Activated CD8-positive, alpha-beta T cell treated with anti-CD3 and anti-CD28 coated beads for 36 hours (primary cell): ENCODE data around the gene TMEM270. TPM values are rescaled to one million over a fixed set of nuclear protein-coding genes. Genes with fewer than 3 reads are reported as not detected.
"Not testable (repeated sequence)": the region's sequence is repeated elsewhere in the genome, so short reads cannot be mapped to it uniquely, and the experiment has no call there.

ENCODE experiments used
- ATAC-seq: fragments of 200-7000 bp; cut with Tn5 transposase; one replicate; pipeline ENCODE4 v1.10.0; 2021; ENCODE audit warnings: mild to moderate bottlenecking, moderate library complexity
- CTCF ChIA-PET: fragments of 350-600 bp; sonication (Branson Sonifier 250); formaldehyde crosslinking; loops from one replicate; lab custom pipeline; 2021; ENCODE audit warnings: antibody characterized with exemption; lab: Charles Lee
- POLR2A ChIA-PET: fragments of 350-600 bp; sonication (Branson Sonifier 250); formaldehyde crosslinking; loops from one replicate; lab custom pipeline; 2021; ENCODE audit warnings: antibody characterized with exemption; lab: Charles Lee
- DNase-seq: peaks from one replicate; pipeline ENCODE4 v3.0.0-alpha.2; 2020
- H3K27ac Mint-ChIP-seq: one replicate; pipeline ENCODE4 v1.8.0; 2021; ENCODE audit warnings: mild to moderate bottlenecking, mixed read lengths
- H3K27me3 Mint-ChIP-seq: one replicate; pipeline ENCODE4 v1.8.0; 2021; ENCODE audit warnings: mixed read lengths
- H3K36me3 Mint-ChIP-seq: one replicate; pipeline ENCODE4 v1.8.0; 2021; ENCODE audit warnings: low read depth, mixed read lengths
- H3K4me1 Mint-ChIP-seq: one replicate; pipeline ENCODE4 v1.8.0; 2021; ENCODE audit warnings: low read depth, mixed read lengths
- H3K4me3 Mint-ChIP-seq: one replicate; pipeline ENCODE4 v1.8.0; 2021; ENCODE audit warnings: mild to moderate bottlenecking, moderate library complexity, mixed read lengths
- H3K9me3 Mint-ChIP-seq: one replicate; pipeline ENCODE4 v1.8.0; 2021; ENCODE audit warnings: mixed read lengths
- intact Hi-C: fragments of 100-400 bp; cut with micrococcal nuclease; formaldehyde crosslinking; loops from one replicate; pipeline ENCODE4 v1.10.0; 2022
- total RNA-seq, 2 experiments: library from RNA; stranded (reverse); gene quantifications; one replicate each; pipeline ENCODE4 v1.2.3, GENCODE V29; 2021
- TF ChIP-seq, protein P1 (sequence below): fragments of 200-600 bp; IDR thresholded peaks from one replicate; pipeline ENCODE4 v1.8.0; 2022; ENCODE audit warnings: antibody characterized with exemption, mild to moderate bottlenecking

Gene TMEM270
- total RNA-seq, 2 experiments from 2014 or later: not detected

DNA sequence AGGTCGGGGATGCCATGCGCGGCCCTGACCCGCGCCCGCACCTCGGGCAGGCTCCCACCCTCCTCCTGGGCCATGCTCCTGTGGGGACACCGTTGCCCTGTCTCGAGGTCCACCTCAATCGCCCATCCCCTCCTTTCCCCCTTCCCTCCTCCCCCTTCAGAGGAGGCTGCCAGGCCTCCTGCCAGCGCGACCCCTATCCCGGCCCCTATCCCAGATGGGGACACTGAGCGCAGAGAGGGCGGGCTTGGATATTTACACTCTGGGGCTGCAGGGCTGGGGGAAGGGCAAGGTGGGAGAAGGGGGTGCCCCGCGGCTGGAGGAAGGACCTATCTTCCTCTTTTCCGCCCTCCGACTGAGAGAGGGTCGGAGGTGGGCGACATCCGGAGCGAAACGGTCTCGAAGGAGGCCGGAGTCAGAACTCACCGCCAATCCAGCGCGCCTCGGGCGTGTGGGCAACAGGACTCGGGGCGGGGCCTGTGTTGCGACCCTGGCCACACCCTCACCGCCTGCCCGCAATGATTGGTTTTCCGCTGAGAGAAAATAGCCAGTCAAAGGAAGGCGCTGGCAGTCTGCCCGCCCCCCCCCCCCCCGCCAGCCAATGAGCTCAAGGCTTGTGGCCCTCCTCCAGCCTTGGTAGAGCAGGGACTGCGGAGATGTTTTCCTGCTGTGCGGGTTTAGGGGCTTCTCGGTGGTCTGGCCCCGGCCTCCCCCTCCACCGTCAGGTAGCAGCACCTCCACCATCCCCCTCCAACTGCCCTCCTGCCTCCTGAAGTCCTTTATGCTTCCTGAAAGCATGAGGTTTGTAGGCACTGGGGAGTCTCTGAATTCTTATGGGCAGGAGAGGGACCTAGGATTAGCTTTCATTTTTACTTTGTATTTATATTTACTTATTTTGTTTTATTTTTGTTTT lies 18.6 kb upstream of the TMEM270 start, which contains the start of gene METTL27:
Gene METTL27 (minus strand): TSS at position 450 of the 910 bp plus-strand sequence. CDS start 376 bp downstream, at position 74.
- POLR2A ChIA-PET: no interaction called here
- peak within 1 kb of the TSS; percentile 71 for H3K4me3 Mint-ChIP-seq
- peak within 1 kb of the TSS; percentile 55 for H3K27ac Mint-ChIP-seq

DNA sequence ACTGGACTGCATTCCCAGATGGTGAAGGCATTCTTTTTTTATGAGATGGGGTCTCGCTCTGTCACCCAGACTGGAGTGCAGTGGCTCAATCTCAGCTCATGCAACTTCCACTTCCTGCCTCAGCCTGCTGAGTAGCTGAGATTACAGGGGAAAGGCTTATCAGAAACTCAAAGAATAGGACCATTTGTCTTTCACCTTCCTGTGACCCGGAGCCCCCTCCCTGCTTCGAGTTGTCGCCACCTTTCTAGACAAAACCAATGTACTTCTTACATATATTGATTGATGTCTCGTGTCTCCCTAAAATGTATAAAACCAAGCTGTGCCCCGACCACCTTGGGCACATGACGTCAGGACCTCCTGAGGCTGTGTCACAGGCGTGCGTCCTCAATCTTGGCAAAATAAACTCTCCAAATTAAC lies 16.8 kb upstream of the TMEM270 start:
- no peak for ATAC-seq
- TF ChIP-seq, protein P1, sequence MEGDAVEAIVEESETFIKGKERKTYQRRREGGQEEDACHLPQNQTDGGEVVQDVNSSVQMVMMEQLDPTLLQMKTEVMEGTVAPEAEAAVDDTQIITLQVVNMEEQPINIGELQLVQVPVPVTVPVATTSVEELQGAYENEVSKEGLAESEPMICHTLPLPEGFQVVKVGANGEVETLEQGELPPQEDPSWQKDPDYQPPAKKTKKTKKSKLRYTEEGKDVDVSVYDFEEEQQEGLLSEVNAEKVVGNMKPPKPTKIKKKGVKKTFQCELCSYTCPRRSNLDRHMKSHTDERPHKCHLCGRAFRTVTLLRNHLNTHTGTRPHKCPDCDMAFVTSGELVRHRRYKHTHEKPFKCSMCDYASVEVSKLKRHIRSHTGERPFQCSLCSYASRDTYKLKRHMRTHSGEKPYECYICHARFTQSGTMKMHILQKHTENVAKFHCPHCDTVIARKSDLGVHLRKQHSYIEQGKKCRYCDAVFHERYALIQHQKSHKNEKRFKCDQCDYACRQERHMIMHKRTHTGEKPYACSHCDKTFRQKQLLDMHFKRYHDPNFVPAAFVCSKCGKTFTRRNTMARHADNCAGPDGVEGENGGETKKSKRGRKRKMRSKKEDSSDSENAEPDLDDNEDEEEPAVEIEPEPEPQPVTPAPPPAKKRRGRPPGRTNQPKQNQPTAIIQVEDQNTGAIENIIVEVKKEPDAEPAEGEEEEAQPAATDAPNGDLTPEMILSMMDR: no peak
- CTCF ChIA-PET: interaction anchor here (1.5 to 4.5 kb wide), 3 partner anchors 11 to 183 kb away, joined by 3 to 27 read pairs (median 6); no protein-coding TSS in a partner anchor
- H3K9me3 Mint-ChIP-seq: no peaks in the 10 kb centered on the region
- H3K4me3 Mint-ChIP-seq: no peak overlapping the region
- H3K27ac Mint-ChIP-seq: no peak overlapping the region
- peaks cover 2% of the 10 kb centered on the region for H3K27me3 Mint-ChIP-seq
- H3K4me1 Mint-ChIP-seq: peaks cover 11% of the 10 kb centered on the region
- no peak for DNase-seq
- POLR2A ChIA-PET: interaction anchor here (0.6 kb wide), 2 partner anchors 33 to 268 kb away, joined by 3 read pairs; no protein-coding TSS in a partner anchor
- intact Hi-C loops: no loop called here
- H3K36me3 Mint-ChIP-seq: no peaks in the 10 kb centered on the region

More for the DNA sequence above, 18.6 kb upstream of the TMEM270 start, which contains the start of gene METTL27:
- CTCF ChIA-PET: interaction anchor here (0.7 to 4.5 kb wide), 5 partner anchors 9 to 185 kb away, joined by 3 to 27 read pairs (median 5); no protein-coding TSS in a partner anchor
- peak; percentile 99 for ATAC-seq
- intact Hi-C loops: no loop called here
- DNase-seq: peak; percentile 96
- Mint-ChIP-seq H3K9me3 (no peaks in the 10 kb centered on the region), H3K4me1 (peaks cover 11% of the 10 kb centered on the region), H3K36me3 (no peaks in the 10 kb centered on the region), H3K27me3 (peaks cover 2% of the 10 kb centered on the region)
- TF ChIP-seq, protein P1: no peak

DNA sequence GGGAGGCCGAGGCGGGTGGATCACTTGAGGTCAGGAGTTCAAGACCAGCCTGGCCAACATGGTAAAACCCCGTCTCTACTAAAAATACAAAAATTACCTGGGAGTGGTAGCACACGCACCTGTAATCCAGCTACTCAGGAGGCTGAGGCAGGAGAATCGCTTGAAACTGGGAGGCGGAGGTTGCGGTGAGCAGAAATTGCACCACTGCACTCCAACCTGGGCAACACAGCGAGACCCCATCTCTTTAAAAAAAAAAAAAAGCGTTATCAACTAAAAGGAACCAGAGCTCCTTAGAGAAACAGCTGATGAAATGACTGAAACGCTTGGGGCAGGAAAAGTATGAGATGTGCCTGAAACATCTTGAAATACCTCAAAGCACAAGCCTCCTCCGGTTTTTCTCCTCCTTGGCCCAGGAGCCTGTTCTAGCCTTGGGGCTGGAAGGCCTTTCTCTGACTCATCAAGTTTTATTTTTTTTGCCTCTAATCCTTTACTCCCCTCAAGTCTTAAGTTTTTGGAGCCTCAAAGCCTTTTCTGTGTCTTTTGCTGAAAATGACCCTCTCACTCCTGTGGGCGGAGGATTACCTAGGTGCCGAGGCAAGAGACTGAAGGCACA lies 16.0 kb upstream of the TMEM270 start:
- TF ChIP-seq, protein P1: no peak
- Mint-ChIP-seq H3K27me3 (peaks cover 4% of the 10 kb centered on the region), H3K27ac (no peak overlapping the region), H3K36me3 (no peaks in the 10 kb centered on the region), H3K9me3 (no peaks in the 10 kb centered on the region), H3K4me3 (no peak overlapping the region), H3K4me1 (peaks cover 15% of the 10 kb centered on the region)
- ChIA-PET POLR2A (no interaction called here), CTCF (interaction anchor here (4.5 kb wide), 1 partner anchor 10 kb away, joined by 27 read pairs; no protein-coding TSS in a partner anchor)
- ATAC-seq (no peak), DNase-seq (no peak)
- intact Hi-C loops: no loop called here

DNA sequence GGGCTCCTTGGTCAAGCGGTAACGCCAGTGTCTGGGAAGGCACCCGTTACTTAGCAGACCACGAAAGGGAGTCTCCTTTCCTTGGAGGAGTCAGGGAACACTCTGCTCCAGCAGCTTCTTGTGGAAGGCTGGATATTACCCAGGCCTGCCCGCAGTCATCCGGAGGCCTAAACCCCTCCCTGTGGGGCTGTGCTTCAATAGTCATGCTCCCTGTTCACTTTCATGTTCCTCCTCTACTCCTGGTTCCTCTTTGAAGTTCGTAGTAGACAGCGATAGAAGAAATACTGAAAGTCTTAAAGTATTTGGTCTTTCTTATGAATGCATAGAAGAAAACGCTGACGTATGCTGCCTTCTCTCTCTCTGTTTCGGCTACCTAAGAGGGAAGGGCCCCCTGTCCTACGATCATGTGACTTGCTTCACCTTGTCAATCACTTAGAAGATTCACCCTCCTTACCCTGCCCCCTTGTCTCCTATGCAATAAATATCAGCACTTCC lies 15.2 kb upstream of the TMEM270 start:
- H3K27ac Mint-ChIP-seq, H3K36me3 Mint-ChIP-seq, H3K9me3 Mint-ChIP-seq, POLR2A ChIA-PET, ATAC-seq, intact Hi-C loops, CTCF ChIA-PET, H3K4me3 Mint-ChIP-seq, DNase-seq, H3K27me3 Mint-ChIP-seq: not testable (repeated sequence)
- peaks cover 15% of the 10 kb centered on the region for H3K4me1 Mint-ChIP-seq
